GM10266 (cell line): ENCODE data around the gene C4BPB.

Experiments used
- DNase-seq: peaks from one replicate; pipeline ENCODE4 v3.0.0; 2012; ENCODE audit errors: extremely low spot score
- TF ChIP-seq, protein P1 (sequence below): IDR thresholded peaks from 2 replicates; pipeline ENCODE4 v1.5.1; 2012; ENCODE audit warnings: mild to moderate bottlenecking, low read depth; ENCODE audit not compliant: control insufficient read depth, insufficient read depth; ENCODE audit errors: missing control alignments

C4BPB gene

GRCh38 chr1:207128336-207128921, 39.8 kb downstream of the C4BPB start:
- DNase-seq: no peak
- TF ChIP-seq, protein P1, sequence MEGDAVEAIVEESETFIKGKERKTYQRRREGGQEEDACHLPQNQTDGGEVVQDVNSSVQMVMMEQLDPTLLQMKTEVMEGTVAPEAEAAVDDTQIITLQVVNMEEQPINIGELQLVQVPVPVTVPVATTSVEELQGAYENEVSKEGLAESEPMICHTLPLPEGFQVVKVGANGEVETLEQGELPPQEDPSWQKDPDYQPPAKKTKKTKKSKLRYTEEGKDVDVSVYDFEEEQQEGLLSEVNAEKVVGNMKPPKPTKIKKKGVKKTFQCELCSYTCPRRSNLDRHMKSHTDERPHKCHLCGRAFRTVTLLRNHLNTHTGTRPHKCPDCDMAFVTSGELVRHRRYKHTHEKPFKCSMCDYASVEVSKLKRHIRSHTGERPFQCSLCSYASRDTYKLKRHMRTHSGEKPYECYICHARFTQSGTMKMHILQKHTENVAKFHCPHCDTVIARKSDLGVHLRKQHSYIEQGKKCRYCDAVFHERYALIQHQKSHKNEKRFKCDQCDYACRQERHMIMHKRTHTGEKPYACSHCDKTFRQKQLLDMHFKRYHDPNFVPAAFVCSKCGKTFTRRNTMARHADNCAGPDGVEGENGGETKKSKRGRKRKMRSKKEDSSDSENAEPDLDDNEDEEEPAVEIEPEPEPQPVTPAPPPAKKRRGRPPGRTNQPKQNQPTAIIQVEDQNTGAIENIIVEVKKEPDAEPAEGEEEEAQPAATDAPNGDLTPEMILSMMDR: no peak

- TF ChIP-seq, protein P1: no peak
- DNase-seq: no peak
Observed at GRCh38 chr1:207129053-207129452, 40.4 kb downstream of the C4BPB start.

DNA sequence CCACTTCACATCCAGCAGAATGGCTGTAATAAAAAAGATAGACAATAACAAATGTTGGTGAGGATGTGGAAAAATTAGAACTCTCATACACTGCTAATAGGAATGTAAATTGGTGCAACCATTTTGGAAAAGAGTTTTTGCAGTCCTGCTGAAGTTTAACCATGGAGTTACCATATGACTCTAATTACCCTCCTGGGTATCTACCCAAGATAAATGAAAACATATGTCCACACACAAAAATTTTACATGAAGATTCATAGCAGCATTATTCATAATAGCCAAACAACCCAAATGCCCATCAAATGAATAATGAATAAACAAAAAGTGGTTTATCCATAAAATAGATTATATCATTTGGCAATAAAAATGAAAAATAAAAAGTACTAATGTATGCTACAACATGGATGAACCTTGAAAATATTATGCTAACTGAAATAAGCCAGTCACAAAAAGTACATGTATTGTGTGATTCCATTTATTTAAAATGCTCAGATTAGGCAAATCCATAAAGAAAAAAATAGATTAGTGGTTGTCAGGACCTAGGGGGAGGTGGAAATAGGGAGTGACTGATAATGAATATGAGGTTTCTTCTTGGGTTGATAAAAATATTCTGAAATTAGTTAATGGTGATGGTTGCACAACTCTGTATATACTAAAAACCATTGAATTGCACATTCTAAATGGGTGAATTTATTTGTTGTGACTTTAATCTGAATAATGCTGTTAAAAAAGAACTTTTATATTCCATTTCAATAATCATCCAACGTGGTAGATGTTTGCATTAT, 41.8 kb downstream of the C4BPB start:
- DNase-seq: no peak
- TF ChIP-seq, protein P1: no peak

DNA sequence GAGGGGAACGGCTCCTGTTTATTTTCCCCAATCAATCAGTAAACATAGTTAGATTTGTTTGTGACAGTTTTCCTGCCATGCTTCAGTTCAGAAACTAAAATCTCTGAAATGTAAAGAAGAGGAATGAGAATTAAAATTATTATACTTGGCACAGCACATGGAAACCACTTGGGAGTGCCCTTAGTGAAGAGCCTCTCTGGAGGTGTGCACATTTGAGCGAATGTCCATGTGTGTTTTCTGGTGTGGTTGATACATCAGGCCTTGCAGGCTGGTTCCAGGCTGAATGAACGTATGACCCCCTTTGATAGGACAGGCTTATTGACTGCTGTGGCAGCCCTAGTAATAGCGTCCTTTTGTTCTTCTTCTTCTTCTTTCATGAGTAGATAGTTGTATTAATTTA, 42.5 kb downstream of the C4BPB start:
- DNase-seq: no peak
- TF ChIP-seq, protein P1: no peak

DNA sequence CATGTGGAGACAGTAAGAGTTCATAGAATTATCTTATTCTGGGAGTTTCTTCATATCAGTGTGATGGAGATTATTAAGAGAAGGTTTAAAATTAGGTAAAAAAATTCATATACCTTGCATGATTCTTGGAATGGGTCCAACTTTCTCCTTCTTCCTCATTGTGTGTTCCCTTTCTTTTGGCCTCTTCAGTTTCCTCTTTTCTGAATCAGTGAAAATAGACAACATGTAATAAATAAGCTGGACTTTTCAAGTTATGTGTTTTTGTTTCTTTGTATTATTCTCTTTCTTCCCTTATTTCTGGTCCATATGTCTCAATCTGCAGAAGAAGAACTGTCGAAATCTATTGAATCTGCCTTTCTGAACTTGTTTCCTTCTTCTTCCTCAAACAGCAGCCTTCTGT, 45.9 kb downstream of the C4BPB start:
- DNase-seq: no peak
- TF ChIP-seq, protein P1: no peak

DNA sequence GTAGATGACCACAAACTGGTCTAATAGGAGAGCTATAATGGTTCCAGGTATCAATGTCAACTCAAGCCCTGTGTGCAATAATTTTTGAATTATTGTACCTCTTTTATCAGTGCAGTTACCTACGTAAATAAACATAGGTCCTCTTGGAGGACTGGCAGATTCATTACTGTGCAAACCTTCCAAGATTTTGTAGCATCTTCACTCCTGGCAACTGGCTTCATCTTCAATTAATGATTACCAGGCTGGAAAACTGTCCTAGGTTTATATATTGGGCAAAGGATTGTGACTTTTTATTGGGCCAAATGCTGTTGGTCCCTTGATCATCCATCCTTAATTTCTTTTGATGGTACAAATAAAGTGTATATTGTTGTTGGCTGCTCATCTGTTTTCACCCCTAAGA, 51.0 kb downstream of the C4BPB start:
- no peak for DNase-seq
- TF ChIP-seq, protein P1: no peak

- DNase-seq: no peak
- TF ChIP-seq, protein P1: no peak
Observed at GRCh38 chr1:207140536-207140935, 51.9 kb downstream of the C4BPB start.
